Spleen (tissue), 11 donors: ENCODE results near the gene LOXHD1. TPM values are rescaled to one million over a fixed set of nuclear protein-coding genes. Genes with fewer than 3 reads are reported as not detected.

Source experiments
- DNase-seq: peaks from one replicate; pipeline ENCODE4 v3.0.0-alpha.2; 2020
- H3K27ac ChIP-seq, 8 donors: fragments of 200-600 bp; sonication (generic) in 7 of 8; 1 replicate in 4 of 8; 2 replicates in 4 of 8; pipeline versions ENCODE4 v1.5.0 to v1.8.0; 2016 to 2021; ENCODE audit warnings: inconsistent platforms in 4 of 8, mild to moderate bottlenecking in 4 of 8, moderate library complexity in 1 of 8
- H3K27me3 ChIP-seq, 7 donors: fragments of 200-600 bp; sonication (generic) in 6 of 7; replicated peaks in 1 of 7; 1 replicate in 4 of 7; 2 replicates in 3 of 7; pipeline versions ENCODE4 v1.5.0 to v1.8.0; 2016 to 2021; ENCODE audit warnings: inconsistent platforms in 3 of 7, mild to moderate bottlenecking in 1 of 7
- H3K36me3 ChIP-seq, 6 donors: fragments of 200-600 bp; sonication (generic) in 5 of 6; 1 replicate in 4 of 6; 2 replicates in 2 of 6; pipeline versions ENCODE4 v1.5.0 to v1.8.0; 2016 to 2021; ENCODE audit warnings: inconsistent platforms in 2 of 6
- H3K4me1 ChIP-seq, 6 donors: fragments of 200-600 bp; sonication (generic) in 5 of 6; 1 replicate in 3 of 6; 2 replicates in 3 of 6; pipeline versions ENCODE4 v1.5.0 to v1.8.0; 2016 to 2021; ENCODE audit warnings: inconsistent platforms in 3 of 6
- H3K4me3 ChIP-seq, 8 donors: fragments of 200-600 bp; sonication (generic) in 7 of 8; 1 replicate in 4 of 8; 2 replicates in 4 of 8; pipeline versions ENCODE4 v1.5.0 to v1.8.0; 2016 to 2021; ENCODE audit warnings: inconsistent platforms in 4 of 8, mild to moderate bottlenecking in 4 of 8, moderate library complexity in 2 of 8
- H3K9me3 ChIP-seq, 8 donors: fragments of 200-600 bp; sonication (generic) in 7 of 8; 1 replicate in 4 of 8; 2 replicates in 4 of 8; pipeline versions ENCODE4 v1.5.0 to v1.8.0; 2016 to 2021; ENCODE audit warnings: inconsistent platforms in 4 of 8
- POLR2A ChIP-seq, 3 donors: fragments of 450-650 bp; IDR thresholded peaks; one replicate each; pipeline ENCODE4 v1.5.1; 2017; ENCODE audit warnings: antibody characterized with exemption in 3 of 3, mild to moderate bottlenecking in 1 of 3
- POLR2AphosphoS5 ChIP-seq, 3 donors: sonication (generic); formaldehyde crosslinking; IDR thresholded peaks; one replicate each; pipeline ENCODE4 v1.5.1; 2017; ENCODE audit warnings: antibody characterized with exemption in 3 of 3
- WGBS, 5 donors: extraction: QIAGEN DNeasy Blood & Tissue Kit in 3 of 5; methylation state at CpG; one replicate each; pipeline versions ENCODE4 v1.1.5 to v1.1.7; 2013 to 2018; 5-methylcytosine and 5-hydroxymethylcytosine counted together
- intact Hi-C: fragments of 100-400 bp; cut with DNase I; formaldehyde crosslinking; loops from one replicate; pipeline ENCODE4 v1.15.0; 2023; ENCODE audit warnings: low total_unique reads
- polyA plus RNA-seq, 3 donors: library from polyadenylated mRNA; stranded (reverse); fragments of 200-250 nt; gene quantifications; one replicate each; pipeline ENCODE4 v1.2.1, GENCODE V29; 2013
- total RNA-seq, 7 donors: library from RNA; depleted of rRNA in 3 of 7; stranded (reverse); fragments of >200 nt in 3 of 7; fragmentation: NEBNext Ultra II Directional in 4 of 7; extraction: Animal tissue kit (Norgen Biotek cat#: 25700) in 4 of 7; gene quantifications; one replicate each; pipeline versions ENCODE4 v1.1.0 to v1.2.1, GENCODE V29; 2016 to 2021
- TF ChIP-seq, protein P1 (sequence below), 11 experiments: fragments of 200-600 bp in 7 of 11; fragments of 450-650 bp in 4 of 11; sonication (generic) in 4 of 11; IDR thresholded peaks in 8 of 11; conservative IDR thresholded peaks in 3 of 11; 1 replicate in 7 of 11; 2 replicates in 4 of 11; pipeline versions ENCODE4 v1.4.0 to v1.8.0; 2016 to 2021; ENCODE audit warnings: antibody characterized with exemption in 11 of 11, inconsistent platforms in 4 of 11, mild to moderate bottlenecking in 1 of 11
- donor health status: healthy with polysubstance abuse.
- donor health status: DM: no; HTN: no; CAD: no; lungs with moderate emphysema.
- donor health status: DM: no; HTN: no; CAD: no.
- donor health status: Bipolar disorder and iron deficiency.
- donor health status: healthy.
- donor health status: DM: no; HTN: no; CAD: no.
- donor health status: DM: yes; HTN: yes; CAD: no.

Gene LOXHD1
- total and polyA plus RNA-seq, 10 donors: 0.09 to 6.0 (median 2.1) TPM

DNA sequence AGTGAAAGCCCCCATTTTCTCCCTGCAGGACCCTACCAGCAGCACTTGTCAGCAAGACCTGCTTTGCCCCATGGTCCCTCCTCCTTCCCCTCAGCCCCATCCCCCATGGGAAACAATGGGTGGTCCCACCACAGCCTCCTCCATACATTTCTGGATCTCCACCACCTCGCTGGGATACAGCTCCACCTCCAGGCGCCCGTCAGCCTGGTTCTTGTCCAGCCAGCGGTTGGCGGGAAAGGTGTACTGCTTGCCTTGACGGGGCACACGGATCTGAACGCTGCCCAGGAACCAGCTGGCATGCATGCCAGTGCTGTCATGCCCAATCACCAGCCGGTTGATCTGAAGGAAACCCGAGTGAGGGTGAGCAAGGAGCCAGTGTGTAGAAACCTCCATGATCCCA is 90.9 kb downstream of the LOXHD1 start:
- intact Hi-C loops: no loop called here
- 87 to 92% (median 91%) methylated on average over 9 to 10 of the region's 10 CpGs for WGBS, 5 donors
- H3K4me3 ChIP-seq: no peak overlapping the region
- peaks cover 0 to 64% (median 0%) of the 10 kb centered on the region in 6 donors for H3K36me3 ChIP-seq
- no peaks in the 10 kb centered on the region for H3K4me1 ChIP-seq
- no peaks in the 10 kb centered on the region for H3K9me3 ChIP-seq
- DNase-seq: no peak
- TF ChIP-seq POLR2A (IDR thresholded peaks at IDR 0.05) (no peak), POLR2AphosphoS5 (IDR thresholded peaks at IDR 0.05) (no peak)
- TF ChIP-seq, protein P1, sequence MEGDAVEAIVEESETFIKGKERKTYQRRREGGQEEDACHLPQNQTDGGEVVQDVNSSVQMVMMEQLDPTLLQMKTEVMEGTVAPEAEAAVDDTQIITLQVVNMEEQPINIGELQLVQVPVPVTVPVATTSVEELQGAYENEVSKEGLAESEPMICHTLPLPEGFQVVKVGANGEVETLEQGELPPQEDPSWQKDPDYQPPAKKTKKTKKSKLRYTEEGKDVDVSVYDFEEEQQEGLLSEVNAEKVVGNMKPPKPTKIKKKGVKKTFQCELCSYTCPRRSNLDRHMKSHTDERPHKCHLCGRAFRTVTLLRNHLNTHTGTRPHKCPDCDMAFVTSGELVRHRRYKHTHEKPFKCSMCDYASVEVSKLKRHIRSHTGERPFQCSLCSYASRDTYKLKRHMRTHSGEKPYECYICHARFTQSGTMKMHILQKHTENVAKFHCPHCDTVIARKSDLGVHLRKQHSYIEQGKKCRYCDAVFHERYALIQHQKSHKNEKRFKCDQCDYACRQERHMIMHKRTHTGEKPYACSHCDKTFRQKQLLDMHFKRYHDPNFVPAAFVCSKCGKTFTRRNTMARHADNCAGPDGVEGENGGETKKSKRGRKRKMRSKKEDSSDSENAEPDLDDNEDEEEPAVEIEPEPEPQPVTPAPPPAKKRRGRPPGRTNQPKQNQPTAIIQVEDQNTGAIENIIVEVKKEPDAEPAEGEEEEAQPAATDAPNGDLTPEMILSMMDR (IDR thresholded peaks at IDR 0.05 in 8 of 11, conservative IDR thresholded peaks at IDR 0.05 in 3 of 11): no peak
- no peaks in the 10 kb centered on the region for H3K27me3 ChIP-seq
- no peak overlapping the region for H3K27ac ChIP-seq

- no peaks in the 10 kb centered on the region for H3K4me1 ChIP-seq
- H3K27me3 ChIP-seq: no peaks in the 10 kb centered on the region
- H3K27ac ChIP-seq: no peak overlapping the region
- H3K9me3 ChIP-seq: no peaks in the 10 kb centered on the region
- no peak overlapping the region for H3K4me3 ChIP-seq
- DNase-seq: no peak
- H3K36me3 ChIP-seq: peaks cover 0 to 60% (median 0%) of the 10 kb centered on the region in 6 donors
- TF ChIP-seq POLR2AphosphoS5 (IDR thresholded peaks at IDR 0.05) (no peak), POLR2A (IDR thresholded peaks at IDR 0.05) (no peak)
- TF ChIP-seq, protein P1 (IDR thresholded peaks at IDR 0.05 in 8 of 11, conservative IDR thresholded peaks at IDR 0.05 in 3 of 11): no peak
- intact Hi-C loops: no loop called here
- 84 to 92% (median 87%) methylated on average over 5 of the region's 5 CpGs for WGBS, 5 donors
Measured at GRCh38 chr18:46565256-46565655, 91.8 kb downstream of the LOXHD1 start.

- Histone ChIP-seq H3K27me3 (no peaks in the 10 kb centered on the region), H3K27ac (no peak overlapping the region), H3K36me3 (peaks cover 0 to 54% (median 0%) of the 10 kb centered on the region in 6 donors), H3K4me1 (no peaks in the 10 kb centered on the region), H3K9me3 (no peaks in the 10 kb centered on the region), H3K4me3 (no peak overlapping the region)
- intact Hi-C loops: no loop called here
- no peak for DNase-seq
- WGBS, 5 donors: 53 to 79% (median 70%) methylated on average over 4 of the region's 4 CpGs
- TF ChIP-seq, protein P1 (IDR thresholded peaks at IDR 0.05 in 8 of 11, conservative IDR thresholded peaks at IDR 0.05 in 3 of 11): no peak
- TF ChIP-seq POLR2AphosphoS5 (IDR thresholded peaks at IDR 0.05): no peak
- no peak for TF ChIP-seq POLR2A (IDR thresholded peaks at IDR 0.05)
Measured at GRCh38 chr18:46563317-46563716, 93.7 kb downstream of the LOXHD1 start.

DNA sequence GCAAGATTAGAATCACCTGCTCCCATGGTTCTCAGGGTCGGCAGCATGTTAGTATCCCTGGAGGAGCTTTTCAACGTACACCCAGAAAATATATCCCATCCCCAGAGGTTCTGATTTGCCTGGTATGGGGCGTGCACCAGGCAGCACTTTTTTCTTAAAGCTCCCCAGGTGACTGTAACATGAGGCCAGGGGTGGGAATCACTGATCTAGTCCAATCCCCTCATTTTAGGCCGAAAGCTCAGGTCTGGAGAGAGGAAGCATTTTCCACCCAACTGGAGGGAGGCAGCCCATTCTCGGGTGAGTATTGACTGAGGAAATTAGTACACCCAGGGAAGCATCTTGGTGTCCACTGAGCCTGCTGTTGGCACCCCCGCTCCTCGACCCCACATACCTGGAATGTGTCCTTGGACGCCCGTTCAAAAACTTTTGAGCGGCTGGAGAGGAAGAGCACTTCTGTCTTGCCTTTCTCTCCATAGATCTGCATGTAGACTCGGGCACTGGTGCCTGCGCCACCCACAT is 94.3 kb downstream of the LOXHD1 start:
- TF ChIP-seq, protein P1 (IDR thresholded peaks at IDR 0.05 in 8 of 11, conservative IDR thresholded peaks at IDR 0.05 in 3 of 11): no peak
- TF ChIP-seq POLR2A (IDR thresholded peaks at IDR 0.05) (no peak), POLR2AphosphoS5 (IDR thresholded peaks at IDR 0.05) (no peak)
- Histone ChIP-seq H3K9me3 (no peaks in the 10 kb centered on the region), H3K4me3 (no peak overlapping the region), H3K27ac (no peak overlapping the region), H3K36me3 (peaks cover 0 to 48% (median 0%) of the 10 kb centered on the region in 6 donors), H3K27me3 (no peaks in the 10 kb centered on the region), H3K4me1 (no peaks in the 10 kb centered on the region)
- intact Hi-C loops: no loop called here
- DNase-seq: no peak
- WGBS, 5 donors: 76 to 88% (median 84%) methylated on average over 12 of the region's 12 CpGs
